ENCODE measurements around the gene ANKRD13D. TPM values are rescaled to one million over a fixed set of nuclear protein-coding genes. Genes with fewer than 3 reads are reported as not detected.
"Not testable (repeated sequence)": the region's sequence is repeated elsewhere in the genome, so short reads cannot be mapped to it uniquely, and the experiment has no call there.

Gene ANKRD13D
- polyA plus RNA-seq, 1 experiment: 14.4 TPM

GRCh38 chr11:67316882-67317204 is 27.7 kb downstream of the ANKRD13D start:
- Histone ChIP-seq H3K9me3 (ENCODE audit: control insufficient read depth, insufficient read depth, low read length) (no peaks in the 10 kb centered on the region; the same call in 1 of the 2 replicates), H3K27me3 (ENCODE audit: control insufficient read depth, insufficient read depth, low read length) (no peaks in the 10 kb centered on the region), H3K4me3 (ENCODE audit: low read depth, low read length) (peak overlapping the region; percentile 93), H3K27ac (ENCODE audit: low read depth, low read length) (peak overlapping the region; percentile 82)
- POLR2A ChIA-PET: interaction anchor here (0.8 to 2.6 kb wide), 9 partner anchors 15 to 77 kb away, joined by 3 to 18 read pairs (median 4); partner anchors contain the start of genes ANKRD13D, GRK2 and POLD4
- DNase-seq (ENCODE audit: low read depth, low spot score): no peak
- no peak for TF ChIP-seq CTCF (IDR thresholded peaks at IDR 0.05; ENCODE audit: low read depth, low read length)
- CTCF ChIA-PET: interaction anchor here (0.7 to 5.1 kb wide), 22 partner anchors 8 to 265 kb away, joined by 3 to 71 read pairs (median 4); partner anchors contain the start of genes GRK2 and SSH3

- peak; percentile 82 for DNase-seq (ENCODE audit: low read depth, low spot score)
- POLR2A ChIA-PET: interaction anchor here (0.5 to 2.6 kb wide), 12 partner anchors 13 to 485 kb away, joined by 3 to 18 read pairs (median 4); partner anchors contain the start of genes ANKRD13D, GRK2 and POLD4
- Histone ChIP-seq H3K27ac (ENCODE audit: low read depth, low read length) (peak overlapping the region; percentile 82), H3K4me3 (ENCODE audit: low read depth, low read length) (peak overlapping the region; percentile 93), H3K27me3 (ENCODE audit: control insufficient read depth, insufficient read depth, low read length) (no peaks in the 10 kb centered on the region), H3K9me3 (ENCODE audit: control insufficient read depth, insufficient read depth, low read length) (no peaks in the 10 kb centered on the region; the same call in 1 of the 2 replicates)
- TF ChIP-seq CTCF (IDR thresholded peaks at IDR 0.05; ENCODE audit: low read depth, low read length): peak; percentile 95
- CTCF ChIA-PET: interaction anchor here (0.7 to 5.1 kb wide), 28 partner anchors 9 to 266 kb away, joined by 3 to 71 read pairs (median 4); partner anchors contain the start of genes ANKRD13D, GRK2 and SSH3
Measured at GRCh38 chr11:67317205-67317887, 28.2 kb downstream of the ANKRD13D start.

- no peak overlapping the region for H3K27ac ChIP-seq (ENCODE audit: low read depth, low read length)
- no peak for DNase-seq (ENCODE audit: low read depth, low spot score)
Measured at GRCh38 chr11:67317888-67318555, 28.9 kb downstream of the ANKRD13D start.

GRCh38 chr11:67318876-67319275 is 29.8 kb downstream of the ANKRD13D start:
- POLR2A ChIA-PET: interaction anchor here (2.6 kb wide), 1 partner anchor 56 kb away, joined by 18 read pairs; no protein-coding TSS in a partner anchor
- H3K9me3 ChIP-seq (ENCODE audit: control insufficient read depth, insufficient read depth, low read length); H3K4me3 ChIP-seq (ENCODE audit: low read depth, low read length); H3K27ac ChIP-seq (ENCODE audit: low read depth, low read length); DNase-seq (ENCODE audit: low read depth, low spot score); H3K27me3 ChIP-seq (ENCODE audit: control insufficient read depth, insufficient read depth, low read length): not testable (repeated sequence)
- CTCF ChIA-PET: interaction anchor here (0.7 to 5.1 kb wide), 8 partner anchors 27 to 864 kb away, joined by 3 to 71 read pairs (median 9); no protein-coding TSS in a partner anchor

More at GRCh38 chr11:67317888-67318555, 28.9 kb downstream of the ANKRD13D start:
- H3K4me3 ChIP-seq (ENCODE audit: low read depth, low read length): peak overlapping the region; percentile 93
- H3K9me3 ChIP-seq (ENCODE audit: control insufficient read depth, insufficient read depth, low read length): no peaks in the 10 kb centered on the region; the same call in 1 of the 2 replicates
- ChIA-PET POLR2A (interaction anchor here (0.5 to 2.6 kb wide), 10 partner anchors 14 to 485 kb away, joined by 3 to 18 read pairs (median 4); partner anchors contain the start of genes GRK2 and POLD4), CTCF (interaction anchor here (0.7 to 5.1 kb wide), 23 partner anchors 10 to 266 kb away, joined by 3 to 71 read pairs (median 4); partner anchors contain the start of genes ANKRD13D, GRK2 and SSH3)
- H3K27me3 ChIP-seq (ENCODE audit: control insufficient read depth, insufficient read depth, low read length): no peaks in the 10 kb centered on the region
- no peak for TF ChIP-seq CTCF (IDR thresholded peaks at IDR 0.05; ENCODE audit: low read depth, low read length)

- ChIA-PET CTCF (interaction anchor here (0.6 to 5.1 kb wide), 7 partner anchors 26 to 67 kb away, joined by 3 to 71 read pairs (median 9); no protein-coding TSS in a partner anchor), POLR2A (interaction anchor here (1.1 kb wide), 1 partner anchor 31 kb away, joined by 3 read pairs; the partner anchor contains the start of gene ANKRD13D)
- H3K4me3 ChIP-seq (ENCODE audit: low read depth, low read length): no peak overlapping the region
- TF ChIP-seq CTCF (IDR thresholded peaks at IDR 0.05; ENCODE audit: low read depth, low read length): no peak
- no peak overlapping the region for H3K27ac ChIP-seq (ENCODE audit: low read depth, low read length)
- H3K27me3 ChIP-seq (ENCODE audit: control insufficient read depth, insufficient read depth, low read length): no peaks in the 10 kb centered on the region
- DNase-seq (ENCODE audit: low read depth, low spot score): peak; percentile 18
- no peaks in the 10 kb centered on the region; the same call in 1 of the 2 replicates for H3K9me3 ChIP-seq (ENCODE audit: control insufficient read depth, insufficient read depth, low read length)
Measured at GRCh38 chr11:67320011-67320410, 30.9 kb downstream of the ANKRD13D start.

Measured in AG04450 (cell line).